Activated CD8-positive, alpha-beta T cell treated with anti-CD3 and anti-CD28 coated beads for 36 hours (primary cell): Measurements from ENCODE around the gene PNPLA1. TPM values are rescaled to one million over a fixed set of nuclear protein-coding genes. Genes with fewer than 3 reads are reported as not detected.
"Not testable (repeated sequence)": the region's sequence is repeated elsewhere in the genome, so short reads cannot be mapped to it uniquely, and the experiment has no call there.

Experiments
- ATAC-seq: fragments of 200-7000 bp; cut with Tn5 transposase; one replicate; pipeline ENCODE4 v1.10.0; 2021; ENCODE audit warnings: mild to moderate bottlenecking, moderate library complexity
- CTCF ChIA-PET: fragments of 350-600 bp; sonication (Branson Sonifier 250); formaldehyde crosslinking; loops from one replicate; lab custom pipeline; 2021; ENCODE audit warnings: antibody characterized with exemption; lab: Charles Lee
- POLR2A ChIA-PET: fragments of 350-600 bp; sonication (Branson Sonifier 250); formaldehyde crosslinking; loops from one replicate; lab custom pipeline; 2021; ENCODE audit warnings: antibody characterized with exemption; lab: Charles Lee
- DNase-seq: peaks from one replicate; pipeline ENCODE4 v3.0.0-alpha.2; 2020
- H3K27ac Mint-ChIP-seq: one replicate; pipeline ENCODE4 v1.8.0; 2021; ENCODE audit warnings: mild to moderate bottlenecking, mixed read lengths
- H3K27me3 Mint-ChIP-seq: one replicate; pipeline ENCODE4 v1.8.0; 2021; ENCODE audit warnings: mixed read lengths
- H3K36me3 Mint-ChIP-seq: one replicate; pipeline ENCODE4 v1.8.0; 2021; ENCODE audit warnings: low read depth, mixed read lengths
- H3K4me1 Mint-ChIP-seq: one replicate; pipeline ENCODE4 v1.8.0; 2021; ENCODE audit warnings: low read depth, mixed read lengths
- H3K4me3 Mint-ChIP-seq: one replicate; pipeline ENCODE4 v1.8.0; 2021; ENCODE audit warnings: mild to moderate bottlenecking, moderate library complexity, mixed read lengths
- H3K9me3 Mint-ChIP-seq: one replicate; pipeline ENCODE4 v1.8.0; 2021; ENCODE audit warnings: mixed read lengths
- intact Hi-C: fragments of 100-400 bp; cut with micrococcal nuclease; formaldehyde crosslinking; loops from one replicate; pipeline ENCODE4 v1.10.0; 2022
- total RNA-seq, 2 experiments: library from RNA; stranded (reverse); gene quantifications; one replicate each; pipeline ENCODE4 v1.2.3, GENCODE V29; 2021
- TF ChIP-seq, protein P1 (sequence below): fragments of 200-600 bp; IDR thresholded peaks from one replicate; pipeline ENCODE4 v1.8.0; 2022; ENCODE audit warnings: antibody characterized with exemption, mild to moderate bottlenecking

PNPLA1 gene
- total RNA-seq, 2 experiments from 2014 or later, result not detected

DNA sequence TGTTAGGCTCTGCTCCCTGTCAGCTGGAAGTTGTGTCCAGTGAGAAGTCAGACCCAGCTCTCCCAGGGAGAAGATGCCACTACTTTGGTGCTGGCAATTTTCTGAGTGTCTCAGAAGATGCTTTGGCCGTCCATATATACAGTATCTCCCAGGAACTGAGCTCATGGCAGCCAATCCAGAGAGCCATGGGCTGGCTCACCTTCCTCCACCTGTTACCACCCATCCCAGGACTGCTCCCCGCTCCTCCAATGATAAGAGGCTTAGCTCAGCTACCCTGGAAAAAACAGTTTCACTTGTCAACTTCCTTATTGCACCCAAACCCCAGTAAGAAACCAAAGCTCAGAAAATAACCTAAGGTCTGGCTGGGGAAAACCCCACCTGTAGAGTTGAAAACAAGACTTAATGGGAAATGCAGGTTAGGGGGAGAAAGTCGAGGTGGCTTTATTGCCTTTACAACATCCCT is 67.0 kb downstream of the PNPLA1 start, which contains the start of gene BNIP5:
Gene BNIP5, minus strand, starts transcription at position 110 of the 463 bp plus-strand sequence. CDS start 6,198 bp downstream, outside the sequence.
- Mint-ChIP-seq H3K4me3 (no peak within 1 kb of the TSS), H3K36me3 (no peaks in the 10 kb centered on the region), H3K27me3 (peaks cover 31% of the 10 kb centered on the region), H3K4me1 (peaks cover 12% of the 10 kb centered on the region), H3K27ac (peak within 1 kb of the TSS; percentile 33), H3K9me3 (no peaks in the 10 kb centered on the region)
- TF ChIP-seq, protein P1, sequence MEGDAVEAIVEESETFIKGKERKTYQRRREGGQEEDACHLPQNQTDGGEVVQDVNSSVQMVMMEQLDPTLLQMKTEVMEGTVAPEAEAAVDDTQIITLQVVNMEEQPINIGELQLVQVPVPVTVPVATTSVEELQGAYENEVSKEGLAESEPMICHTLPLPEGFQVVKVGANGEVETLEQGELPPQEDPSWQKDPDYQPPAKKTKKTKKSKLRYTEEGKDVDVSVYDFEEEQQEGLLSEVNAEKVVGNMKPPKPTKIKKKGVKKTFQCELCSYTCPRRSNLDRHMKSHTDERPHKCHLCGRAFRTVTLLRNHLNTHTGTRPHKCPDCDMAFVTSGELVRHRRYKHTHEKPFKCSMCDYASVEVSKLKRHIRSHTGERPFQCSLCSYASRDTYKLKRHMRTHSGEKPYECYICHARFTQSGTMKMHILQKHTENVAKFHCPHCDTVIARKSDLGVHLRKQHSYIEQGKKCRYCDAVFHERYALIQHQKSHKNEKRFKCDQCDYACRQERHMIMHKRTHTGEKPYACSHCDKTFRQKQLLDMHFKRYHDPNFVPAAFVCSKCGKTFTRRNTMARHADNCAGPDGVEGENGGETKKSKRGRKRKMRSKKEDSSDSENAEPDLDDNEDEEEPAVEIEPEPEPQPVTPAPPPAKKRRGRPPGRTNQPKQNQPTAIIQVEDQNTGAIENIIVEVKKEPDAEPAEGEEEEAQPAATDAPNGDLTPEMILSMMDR, result no peak
- CTCF ChIA-PET, result interaction anchor here (1.3 to 8.7 kb wide), 2 partner anchors 21 to 35 kb away, joined by 4 to 136 read pairs; no protein-coding TSS in a partner anchor
- DNase-seq (no peak), ATAC-seq (peak; percentile 45)
- intact Hi-C loops, result no loop called here
- POLR2A ChIA-PET, result interaction anchor here (1.0 to 1.2 kb wide), 2 partner anchors 10 to 107 kb away, joined by 3 read pairs; no protein-coding TSS in a partner anchor

DNA sequence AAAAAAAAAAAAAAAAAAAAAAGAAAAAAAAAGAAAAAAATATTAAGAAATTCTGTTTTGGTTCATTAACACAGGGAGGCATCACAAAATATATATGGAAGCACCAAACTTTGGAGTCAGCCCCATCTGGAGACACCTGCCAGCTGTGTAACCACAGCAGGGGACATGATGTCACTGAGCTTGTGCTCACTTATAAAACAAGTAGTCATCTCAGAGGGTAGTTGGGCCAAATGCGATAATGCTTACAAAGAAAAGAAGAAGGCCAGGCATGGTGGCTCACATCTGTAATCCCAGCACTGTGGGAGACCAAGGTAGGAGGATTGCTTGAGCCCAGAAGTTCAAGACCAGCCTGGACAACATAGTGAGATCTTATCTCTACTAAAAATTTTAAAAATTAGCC is 68.0 kb downstream of the PNPLA1 start:
- Mint-ChIP-seq H3K4me1 (peaks cover 12% of the 10 kb centered on the region), H3K27me3 (peaks cover 26% of the 10 kb centered on the region), H3K27ac (no peak overlapping the region), H3K9me3 (no peaks in the 10 kb centered on the region), H3K36me3 (no peaks in the 10 kb centered on the region), H3K4me3 (no peak overlapping the region)
- intact Hi-C loops, result no loop called here
- ATAC-seq, result no peak
- ChIA-PET POLR2A (no interaction called here), CTCF (interaction anchor here (8.7 kb wide), 1 partner anchor 20 kb away, joined by 136 read pairs; no protein-coding TSS in a partner anchor)
- DNase-seq, result peak; percentile 16
- TF ChIP-seq, protein P1, result no peak

DNA sequence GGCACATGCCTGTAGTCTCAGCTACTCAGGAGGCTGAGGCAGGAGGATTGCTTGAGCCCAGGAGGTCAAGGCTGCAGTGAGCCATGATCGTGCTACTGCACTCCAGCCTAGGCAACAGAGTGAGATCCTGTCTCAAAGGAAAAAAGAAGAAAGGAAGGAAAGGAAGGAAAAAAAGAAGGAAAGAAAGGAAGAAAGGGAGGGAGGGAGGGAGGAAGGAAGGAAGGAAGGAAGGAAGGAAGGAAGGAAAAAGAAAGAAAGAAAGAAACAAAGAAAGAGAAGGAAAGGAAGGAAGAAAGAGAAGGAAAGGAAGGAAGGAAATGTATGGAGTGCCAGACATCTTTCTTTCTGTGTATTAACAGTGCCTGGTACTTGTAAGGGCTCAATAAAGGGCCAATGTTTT is 68.4 kb downstream of the PNPLA1 start:
- H3K27ac Mint-ChIP-seq, POLR2A ChIA-PET: not testable (repeated sequence)

DNA sequence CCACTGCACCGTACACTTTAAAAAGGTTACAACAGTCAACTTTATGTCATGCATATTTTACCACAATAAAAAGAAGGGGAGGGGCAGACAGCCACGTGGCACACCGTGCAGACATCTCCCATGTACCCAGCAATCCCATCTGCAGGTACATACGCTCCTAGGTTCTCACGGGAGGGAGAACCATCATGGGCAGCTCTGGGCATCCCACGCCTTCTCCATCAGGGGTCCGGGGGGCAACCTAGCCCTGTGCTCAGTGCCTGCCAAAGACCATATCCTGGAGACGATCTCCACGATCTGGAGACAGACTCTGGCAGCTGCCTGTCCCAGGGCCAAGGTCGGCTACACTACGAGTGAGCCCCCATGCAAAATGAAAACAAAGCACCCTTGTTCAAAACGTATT is 69.3 kb downstream of the PNPLA1 start:
- peaks cover 26% of the 10 kb centered on the region for H3K27me3 Mint-ChIP-seq
- DNase-seq (no peak), ATAC-seq (no peak)
- H3K36me3 Mint-ChIP-seq, result no peaks in the 10 kb centered on the region
- no peaks in the 10 kb centered on the region for H3K9me3 Mint-ChIP-seq
- H3K4me1 Mint-ChIP-seq, result peaks cover 12% of the 10 kb centered on the region
- no peak overlapping the region for H3K27ac Mint-ChIP-seq
- POLR2A ChIA-PET, result no interaction called here
- CTCF ChIA-PET, result interaction anchor here (1.0 to 8.7 kb wide), 4 partner anchors 14 to 84 kb away, joined by 3 to 136 read pairs (median 12); no protein-coding TSS in a partner anchor
- H3K4me3 Mint-ChIP-seq, result no peak overlapping the region
- intact Hi-C loops, result no loop called here
- TF ChIP-seq, protein P1, result no peak

More for the DNA sequence above, 68.4 kb downstream of the PNPLA1 start:
- H3K36me3 Mint-ChIP-seq, ATAC-seq, H3K4me3 Mint-ChIP-seq, intact Hi-C loops, DNase-seq, H3K9me3 Mint-ChIP-seq: not testable (repeated sequence)
- H3K4me1 Mint-ChIP-seq, result peaks cover 12% of the 10 kb centered on the region
- CTCF ChIA-PET, result interaction anchor here (8.7 kb wide), 1 partner anchor 20 kb away, joined by 136 read pairs; no protein-coding TSS in a partner anchor
- H3K27me3 Mint-ChIP-seq, result peaks cover 26% of the 10 kb centered on the region

DNA sequence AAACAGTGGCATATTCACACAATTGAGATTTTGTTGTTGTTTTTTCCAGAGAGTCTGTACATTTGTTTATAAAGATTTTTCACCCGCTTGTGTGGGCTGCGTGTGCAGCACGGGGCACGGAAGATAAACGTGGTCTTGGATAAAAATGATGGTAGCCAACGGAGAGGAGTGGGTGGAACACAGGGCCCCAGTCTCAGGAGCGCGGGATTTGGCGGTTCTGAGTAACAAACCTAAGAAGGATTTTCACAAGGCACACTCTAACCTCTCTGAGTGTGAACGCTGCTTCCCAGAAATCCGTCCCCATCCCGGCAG is 70.4 kb downstream of the PNPLA1 start:
- intact Hi-C loops, result loop anchor here (2.0 kb wide), 1 partner anchor 21 kb away; no protein-coding TSS in a partner anchor

More for the DNA sequence above, 70.4 kb downstream of the PNPLA1 start:
- DNase-seq, result no peak
- H3K9me3 Mint-ChIP-seq, result no peaks in the 10 kb centered on the region
- CTCF ChIA-PET, result interaction anchor here (0.7 to 8.7 kb wide), 22 partner anchors 10 to 429 kb away, joined by 3 to 136 read pairs (median 6); no protein-coding TSS in a partner anchor
- no peak overlapping the region for H3K4me3 Mint-ChIP-seq
- H3K27me3 Mint-ChIP-seq, result peaks cover 16% of the 10 kb centered on the region
- H3K36me3 Mint-ChIP-seq, result no peaks in the 10 kb centered on the region
- POLR2A ChIA-PET, result no interaction called here
- no peak for ATAC-seq
- no peak overlapping the region for H3K27ac Mint-ChIP-seq
- TF ChIP-seq, protein P1, result no peak
- H3K4me1 Mint-ChIP-seq, result peaks cover 12% of the 10 kb centered on the region
